HG02588 (cell line): ENCODE data around the gene ZBTB47.

ENCODE experiments used
- ATAC-seq: cut with Tn5 transposase; IDR thresholded peaks from one replicate; pipeline ENCODE4 v1.9.1; 2021; ENCODE audit warnings: mild to moderate bottlenecking, moderate library complexity; ENCODE audit not compliant: unreplicated experiment

The ZBTB47 gene

GRCh38 chr3:42698216-42698910 lies 44.9 kb downstream of the ZBTB47 start:
- ATAC-seq: no peak

- no peak for ATAC-seq
These were observed 45.4 kb downstream of the ZBTB47 start for GRCh38 chr3:42698911-42699230.

- no peak for ATAC-seq
These were observed 46.0 kb downstream of the ZBTB47 start for GRCh38 chr3:42699511-42699971.

GRCh38 chr3:42700366-42701288 lies 47.1 kb downstream of the ZBTB47 start:
- no peak for ATAC-seq

GRCh38 chr3:42701371-42702065 lies 48.0 kb downstream of the ZBTB47 start:
- no peak for ATAC-seq

GRCh38 chr3:42702066-42702951 lies 48.8 kb downstream of the ZBTB47 start, which contains the start of gene HHATL:
TSS of gene HHATL (minus strand) at chr3:42702798. CDS start at chr3:42700826, 1,972 bp downstream.
- no peak for ATAC-seq

GRCh38 chr3:42702982-42703694 lies 49.6 kb downstream of the ZBTB47 start:
- ATAC-seq: no peak

GRCh38 chr3:42703695-42704025 lies 50.2 kb downstream of the ZBTB47 start:
- ATAC-seq: no peak

- no peak for ATAC-seq
These were observed 50.8 kb downstream of the ZBTB47 start for GRCh38 chr3:42704136-42704841.

GRCh38 chr3:42705058-42705767 lies 51.7 kb downstream of the ZBTB47 start:
- ATAC-seq: no peak

- no peak for ATAC-seq
These were observed 52.6 kb downstream of the ZBTB47 start for GRCh38 chr3:42705962-42706585.

- no peak for ATAC-seq
These were observed 53.5 kb downstream of the ZBTB47 start for GRCh38 chr3:42706721-42707619.

GRCh38 chr3:42707620-42708355 lies 54.3 kb downstream of the ZBTB47 start:
- no peak for ATAC-seq

GRCh38 chr3:42708611-42709151 lies 55.2 kb downstream of the ZBTB47 start:
- ATAC-seq: no peak

GRCh38 chr3:42709621-42710020 lies 56.1 kb downstream of the ZBTB47 start:
- no peak for ATAC-seq

- ATAC-seq: no peak
These were observed 57.0 kb downstream of the ZBTB47 start for GRCh38 chr3:42710323-42711021.
